Transverse colon (tissue), 4 donors: ENCODE data around the gene NLGN1.

Experiments used
- CTCF ChIP-seq, 5 experiments: fragments of 200-600 bp in 3 of 5; fragments of 450-650 bp in 2 of 5; sonication (generic) in 3 of 5; IDR thresholded peaks; 1 replicate in 2 of 5; 2 replicates in 3 of 5; pipeline ENCODE4 v1.5.1; 2016 to 2017; ENCODE audit warnings: antibody characterized with exemption in 5 of 5, inconsistent platforms in 3 of 5, mild to moderate bottlenecking in 2 of 5, moderate library complexity in 1 of 5
- POLR2AphosphoS5 ChIP-seq, 3 donors: sonication (generic); formaldehyde crosslinking; IDR thresholded peaks; one replicate each; pipeline ENCODE4 v1.6.1; 2016; ENCODE audit warnings: antibody characterized with exemption in 3 of 3

GRCh38 chr3:173876476-173876875 is 478.9 kb downstream of the NLGN1 start:
- TF ChIP-seq CTCF (IDR thresholded peaks at IDR 0.05) (no peak), POLR2AphosphoS5 (IDR thresholded peaks at IDR 0.05) (no peak)
